ENCODE results near the gene HEBP2.
A peak's percentile ranks its signal among the peaks of the same experiment; 100 is the strongest.
"Not testable (repeated sequence)": the region's sequence is repeated elsewhere in the genome, so short reads cannot be mapped to it uniquely, and the experiment has no call there.

HEBP2 gene

DNA sequence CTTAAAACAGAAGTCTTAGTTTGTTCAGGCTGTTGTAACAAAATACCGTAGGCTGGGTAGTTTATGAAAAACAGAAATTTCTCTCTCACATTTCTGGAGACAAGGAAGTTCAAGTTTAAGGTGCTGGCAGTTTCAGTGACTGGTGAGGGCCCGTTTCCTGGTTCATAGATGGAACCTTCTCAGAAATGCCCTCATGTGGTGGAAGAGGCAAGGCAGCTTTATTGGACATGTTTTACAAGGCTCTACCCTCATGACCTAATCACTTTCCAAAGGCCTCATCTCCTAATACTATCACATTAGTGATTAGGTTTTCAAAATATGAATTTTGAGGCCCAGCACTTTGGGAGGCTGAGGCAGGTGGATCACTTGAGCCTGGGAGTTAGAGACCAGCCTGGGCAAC lies 2.4 kb downstream of the HEBP2 start:
- Mint-ChIP-seq H3K4me1 (peaks cover 26% of the 10 kb centered on the region), H3K27ac (no peak overlapping the region), H3K27me3 (no peaks in the 10 kb centered on the region), H3K4me3 (no peak overlapping the region), H3K36me3 (ENCODE audit: low read depth) (peaks cover 36% of the 10 kb centered on the region), H3K9me3 (no peaks in the 10 kb centered on the region)
- DNase-seq (no peak), ATAC-seq (no peak)

DNA sequence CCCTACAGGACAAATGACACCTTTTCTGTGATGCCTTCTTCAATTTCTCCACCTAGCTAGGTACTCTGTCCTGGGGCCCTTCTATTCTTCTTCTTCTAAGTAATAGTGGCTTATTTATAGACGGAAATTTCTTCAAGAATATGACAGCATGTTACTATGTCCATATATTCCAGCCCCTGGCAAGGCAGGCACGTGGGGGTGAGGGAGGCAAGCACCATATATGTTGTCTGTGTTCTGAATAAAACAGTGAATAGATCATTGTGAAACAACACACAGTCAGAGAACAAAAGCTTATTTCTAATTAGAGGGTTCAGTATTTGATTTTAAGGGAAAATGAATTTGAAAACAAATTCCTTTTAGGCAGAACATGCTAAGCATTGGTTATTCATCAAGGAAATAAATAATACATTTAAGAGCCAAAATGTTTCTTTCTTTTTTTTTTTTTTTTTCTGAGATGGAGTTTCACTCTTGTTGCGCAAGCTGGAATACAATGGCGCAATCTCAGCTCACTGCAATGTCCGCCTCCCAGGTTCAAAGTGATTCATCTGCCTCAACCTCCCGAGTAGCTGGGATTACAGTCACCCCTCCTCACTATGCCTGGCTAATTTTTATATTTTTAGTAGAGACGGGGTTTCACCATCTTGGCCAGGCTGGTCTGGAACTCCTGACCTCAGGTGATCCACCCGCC lies 6.2 kb downstream of the HEBP2 start:
- H3K9me3 Mint-ChIP-seq = no peaks in the 10 kb centered on the region
- no peak for DNase-seq
- H3K27ac Mint-ChIP-seq = peak overlapping the region; percentile 21
- H3K36me3 Mint-ChIP-seq (ENCODE audit: low read depth) = peaks cover 54% of the 10 kb centered on the region
- ATAC-seq = no peak
- H3K27me3 Mint-ChIP-seq = no peaks in the 10 kb centered on the region
- no peak overlapping the region for H3K4me3 Mint-ChIP-seq
- peaks cover 21% of the 10 kb centered on the region for H3K4me1 Mint-ChIP-seq

- H3K4me1 Mint-ChIP-seq = peaks cover 17% of the 10 kb centered on the region
These were observed 7.2 kb downstream of the HEBP2 start for GRCh38 chr6:138410972-138411880.

DNA sequence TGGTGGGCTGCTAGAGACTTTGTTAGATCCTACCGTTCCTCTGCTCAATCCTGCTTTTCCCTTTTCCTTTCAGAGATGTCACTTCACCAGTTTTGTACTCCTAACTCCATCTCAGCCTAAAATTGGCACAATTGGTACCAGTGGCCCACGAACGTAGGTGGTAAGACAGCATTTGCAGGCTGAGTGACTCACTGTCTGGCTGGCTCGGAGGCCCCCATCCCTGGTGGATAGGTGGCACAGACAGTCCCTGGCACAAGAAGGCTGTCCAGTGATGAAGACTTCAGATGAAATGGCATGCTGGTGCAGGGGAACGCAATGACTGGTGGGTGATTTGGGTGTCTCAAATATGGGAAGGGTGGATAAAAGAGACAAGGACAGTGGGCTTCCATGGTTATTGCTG lies 11.1 kb downstream of the HEBP2 start:
- DNase-seq (no peak), ATAC-seq (no peak)
- H3K4me1 Mint-ChIP-seq = peaks cover 17% of the 10 kb centered on the region
- H3K4me3 Mint-ChIP-seq = no peak overlapping the region
- H3K27ac Mint-ChIP-seq = no peak overlapping the region
- H3K9me3 Mint-ChIP-seq = no peaks in the 10 kb centered on the region
- H3K36me3 Mint-ChIP-seq (ENCODE audit: low read depth) = peaks cover 41% of the 10 kb centered on the region
- no peaks in the 10 kb centered on the region for H3K27me3 Mint-ChIP-seq

More at GRCh38 chr6:138410972-138411880, 7.2 kb downstream of the HEBP2 start:
- ATAC-seq (peak; percentile 82), DNase-seq (no peak)
- Mint-ChIP-seq H3K27me3 (no peaks in the 10 kb centered on the region), H3K4me3 (peak overlapping the region; percentile 12), H3K36me3 (ENCODE audit: low read depth) (peaks cover 52% of the 10 kb centered on the region), H3K9me3 (no peaks in the 10 kb centered on the region), H3K27ac (peak overlapping the region; percentile 68)

DNA sequence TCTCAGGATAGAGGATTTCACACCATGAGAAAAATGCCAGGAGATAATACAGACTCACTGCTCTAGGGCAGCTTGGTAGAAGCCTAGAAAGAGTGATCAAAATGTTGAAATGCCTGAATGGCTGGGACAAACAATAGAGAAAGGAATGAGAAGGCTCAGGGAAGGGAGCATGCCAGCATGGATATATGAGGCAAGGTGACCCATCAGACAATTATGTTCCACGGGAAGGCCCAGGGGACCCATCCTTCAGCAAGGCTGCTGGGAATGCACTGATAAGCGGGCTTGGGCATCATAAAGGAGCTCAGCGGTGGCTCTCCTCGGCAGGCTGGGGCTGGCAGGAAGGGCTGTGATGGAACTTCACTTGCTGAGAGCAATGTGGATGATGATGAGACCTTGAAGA lies 12.2 kb downstream of the HEBP2 start:
- H3K27me3 Mint-ChIP-seq = no peaks in the 10 kb centered on the region
- no peaks in the 10 kb centered on the region for H3K9me3 Mint-ChIP-seq
- H3K36me3 Mint-ChIP-seq (ENCODE audit: low read depth) = peaks cover 36% of the 10 kb centered on the region
- DNase-seq = no peak
- no peak overlapping the region for H3K4me3 Mint-ChIP-seq
- H3K27ac Mint-ChIP-seq = no peak overlapping the region
- peaks cover 10% of the 10 kb centered on the region for H3K4me1 Mint-ChIP-seq
- ATAC-seq = no peak

GRCh38 chr6:138417493-138418117 lies 13.6 kb downstream of the HEBP2 start:
- Mint-ChIP-seq H3K27me3 (no peaks in the 10 kb centered on the region), H3K9me3 (no peaks in the 10 kb centered on the region), H3K27ac (no peak overlapping the region), H3K36me3 (ENCODE audit: low read depth) (peaks cover 26% of the 10 kb centered on the region), H3K4me3 (no peak overlapping the region), H3K4me1 (peaks cover 3% of the 10 kb centered on the region)
- DNase-seq (no peak), ATAC-seq (peak; percentile 34)

DNA sequence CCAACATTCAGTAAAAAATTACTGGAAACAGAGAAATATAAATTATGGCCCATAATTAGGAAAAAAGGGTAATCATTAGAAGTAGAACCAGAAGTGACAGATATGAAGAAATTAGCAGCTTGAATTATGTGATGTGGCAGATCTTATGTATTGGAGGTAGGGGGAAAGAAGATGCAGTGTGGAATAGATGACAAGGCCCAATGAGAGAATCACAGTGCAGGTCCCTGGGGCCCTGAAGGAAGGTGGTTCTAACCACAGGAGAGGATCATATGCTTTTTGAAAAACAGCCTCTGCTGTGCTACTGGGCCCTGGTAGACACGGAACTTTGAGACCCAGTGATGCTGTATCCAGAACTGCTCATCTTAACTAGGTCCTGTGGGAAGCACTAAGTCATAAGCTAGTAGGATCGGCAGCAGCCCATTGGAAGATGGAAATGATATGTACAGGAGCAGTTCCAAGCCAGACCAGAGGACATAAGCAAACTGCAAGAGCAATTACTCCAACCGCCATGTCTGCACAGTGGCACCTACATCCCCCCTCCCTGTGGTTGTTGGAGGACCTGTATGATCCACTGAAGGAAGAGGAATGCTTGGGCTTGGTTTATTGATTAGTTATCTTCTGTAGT lies 14.2 kb downstream of the HEBP2 start:
- peaks cover 6% of the 10 kb centered on the region for H3K4me1 Mint-ChIP-seq
- H3K9me3 Mint-ChIP-seq = no peaks in the 10 kb centered on the region
- no peak overlapping the region for H3K4me3 Mint-ChIP-seq
- no peak overlapping the region for H3K27ac Mint-ChIP-seq
- ATAC-seq (peak; percentile 44), DNase-seq (no peak)
- H3K27me3 Mint-ChIP-seq = no peaks in the 10 kb centered on the region
- peaks cover 21% of the 10 kb centered on the region for H3K36me3 Mint-ChIP-seq (ENCODE audit: low read depth)

DNA sequence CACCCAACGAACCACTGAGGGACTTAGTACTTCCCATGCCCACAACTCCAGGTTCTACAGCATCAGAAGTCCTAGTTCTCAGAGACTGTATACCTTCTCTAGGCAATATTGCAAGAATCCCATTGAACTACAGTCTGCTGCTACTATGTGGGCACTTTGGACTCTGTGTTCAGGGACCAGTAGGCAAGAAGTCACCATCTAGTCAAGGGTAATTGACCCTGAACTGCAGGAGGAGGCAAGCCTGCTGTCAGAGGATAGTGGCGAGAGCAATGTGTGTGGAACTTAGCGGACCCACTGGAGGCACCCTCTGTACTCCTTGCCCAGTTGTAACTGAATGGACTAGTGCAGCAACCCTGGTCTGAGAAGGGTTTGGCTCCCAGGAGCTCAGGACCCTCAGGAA lies 15.7 kb downstream of the HEBP2 start:
- H3K9me3 Mint-ChIP-seq = no peaks in the 10 kb centered on the region
- peaks cover 13% of the 10 kb centered on the region for H3K36me3 Mint-ChIP-seq (ENCODE audit: low read depth)
- DNase-seq (no peak), ATAC-seq (no peak)
- no peaks in the 10 kb centered on the region for H3K27me3 Mint-ChIP-seq
- no peak overlapping the region for H3K27ac Mint-ChIP-seq
- H3K4me1 Mint-ChIP-seq = peaks cover 8% of the 10 kb centered on the region
- H3K4me3 Mint-ChIP-seq = no peak overlapping the region

DNA sequence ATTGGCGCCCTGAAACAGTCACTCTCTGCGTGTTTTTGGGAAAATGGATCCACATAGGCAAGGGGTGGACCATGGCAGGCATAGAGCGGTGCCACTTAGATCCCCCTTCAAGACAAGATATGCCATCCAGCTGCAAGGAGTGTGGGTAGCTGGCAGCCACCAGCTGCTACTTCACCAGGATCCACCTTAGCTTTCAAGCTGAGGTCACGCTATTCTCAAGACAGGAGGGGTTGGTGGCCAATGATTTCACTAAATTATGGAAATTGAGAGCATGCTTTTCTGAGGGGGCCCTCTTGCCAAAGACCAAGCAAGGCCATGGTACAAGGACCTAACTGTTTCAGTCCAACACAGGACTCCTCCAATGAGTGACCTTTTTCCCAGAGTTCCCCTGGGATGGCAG lies 16.3 kb downstream of the HEBP2 start:
- H3K27ac Mint-ChIP-seq = no peak overlapping the region
- no peak for ATAC-seq
- H3K36me3 Mint-ChIP-seq (ENCODE audit: low read depth) = peaks cover 13% of the 10 kb centered on the region
- H3K27me3 Mint-ChIP-seq = peaks cover under 1% of the 10 kb centered on the region
- peaks cover 8% of the 10 kb centered on the region for H3K4me1 Mint-ChIP-seq
- no peak overlapping the region for H3K4me3 Mint-ChIP-seq
- no peaks in the 10 kb centered on the region for H3K9me3 Mint-ChIP-seq
- DNase-seq = no peak

GRCh38 chr6:138421089-138421488 lies 17.1 kb downstream of the HEBP2 start:
- Mint-ChIP-seq H3K27ac (no peak overlapping the region), H3K27me3 (peaks cover 2% of the 10 kb centered on the region), H3K4me3 (no peak overlapping the region), H3K4me1 (peaks cover 8% of the 10 kb centered on the region), H3K36me3 (ENCODE audit: low read depth) (peaks cover 13% of the 10 kb centered on the region), H3K9me3 (no peaks in the 10 kb centered on the region)
- ATAC-seq = no peak
- DNase-seq = no peak

- ATAC-seq (no peak), DNase-seq (no peak)
- Mint-ChIP-seq H3K4me3 (no peak overlapping the region), H3K9me3 (no peaks in the 10 kb centered on the region), H3K27me3 (peaks cover 2% of the 10 kb centered on the region), H3K4me1 (peaks cover 8% of the 10 kb centered on the region), H3K27ac (no peak overlapping the region), H3K36me3 (ENCODE audit: low read depth) (peaks cover 13% of the 10 kb centered on the region)
These were observed 17.6 kb downstream of the HEBP2 start for GRCh38 chr6:138421608-138422007.

GRCh38 chr6:138422861-138423260 lies 18.8 kb downstream of the HEBP2 start:
- H3K36me3 Mint-ChIP-seq (ENCODE audit: low read depth) = peaks cover 9% of the 10 kb centered on the region
- no peak for ATAC-seq

DNA sequence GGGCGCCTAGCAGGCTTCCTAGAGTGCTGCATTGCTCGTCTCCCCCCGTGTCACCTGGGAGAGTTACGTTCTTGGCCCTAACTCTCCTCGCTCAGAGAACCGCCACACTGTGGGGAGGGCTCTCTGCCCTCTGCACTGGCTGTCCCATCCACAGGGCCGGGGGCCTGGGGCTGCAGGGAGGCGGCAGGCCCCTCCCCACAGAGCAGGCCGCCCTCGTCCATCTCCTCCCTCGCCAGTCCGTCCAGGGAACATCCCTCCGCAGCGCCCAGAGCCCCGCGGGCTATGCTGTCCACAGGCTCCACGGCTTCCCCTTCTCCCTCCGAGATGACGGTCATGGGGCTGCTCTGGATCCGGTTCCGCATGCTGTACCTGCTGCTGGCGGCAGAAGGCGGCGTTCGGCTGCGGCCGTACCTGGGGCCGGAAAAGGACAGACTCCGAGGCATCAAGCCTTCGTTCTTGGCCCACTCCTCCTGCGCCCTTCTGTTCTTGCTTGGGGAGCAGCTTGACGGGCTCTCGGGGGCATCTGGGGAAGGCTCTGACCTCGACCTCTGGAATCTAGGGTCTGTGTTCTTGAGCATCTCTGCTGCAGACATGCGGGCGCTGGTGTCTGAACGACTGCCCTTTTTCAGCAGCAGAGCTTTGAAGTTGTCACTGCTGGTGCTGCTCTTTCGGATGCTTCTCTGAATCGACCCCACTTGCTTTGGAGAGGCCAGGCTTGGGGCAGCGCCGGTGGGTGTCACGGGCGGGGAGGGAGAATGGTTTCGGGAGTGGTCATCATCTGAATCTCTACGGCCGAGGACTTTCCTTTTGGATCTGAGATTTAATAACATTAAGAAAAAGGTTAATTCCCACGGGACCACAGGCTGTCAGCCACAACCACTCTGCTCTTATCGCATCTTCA lies 20.2 kb downstream of the HEBP2 start:
- Mint-ChIP-seq H3K36me3 (ENCODE audit: low read depth) (no peaks in the 10 kb centered on the region), H3K4me3 (no peak overlapping the region), H3K9me3 (no peaks in the 10 kb centered on the region), H3K4me1 (peaks cover 5% of the 10 kb centered on the region), H3K27ac (no peak overlapping the region), H3K27me3 (peaks cover 2% of the 10 kb centered on the region)
- DNase-seq (no peak), ATAC-seq (no peak)

More at GRCh38 chr6:138422861-138423260, 18.8 kb downstream of the HEBP2 start:
- Mint-ChIP-seq H3K27me3 (peaks cover 2% of the 10 kb centered on the region), H3K27ac (no peak overlapping the region), H3K9me3 (no peaks in the 10 kb centered on the region), H3K4me1 (peaks cover 5% of the 10 kb centered on the region), H3K4me3 (no peak overlapping the region)
- DNase-seq = no peak

- H3K4me1 Mint-ChIP-seq; ATAC-seq; H3K9me3 Mint-ChIP-seq; DNase-seq; H3K36me3 Mint-ChIP-seq (ENCODE audit: low read depth); H3K27ac Mint-ChIP-seq; H3K4me3 Mint-ChIP-seq; H3K27me3 Mint-ChIP-seq: not testable (repeated sequence)
These were observed 21.2 kb downstream of the HEBP2 start for GRCh38 chr6:138425256-138425655.
